ENCODE results near the gene MIB2.
"Not testable (repeated sequence)": the region's sequence is repeated elsewhere in the genome, so short reads cannot be mapped to it uniquely, and the experiment has no call there.

The MIB2 gene

DNA sequence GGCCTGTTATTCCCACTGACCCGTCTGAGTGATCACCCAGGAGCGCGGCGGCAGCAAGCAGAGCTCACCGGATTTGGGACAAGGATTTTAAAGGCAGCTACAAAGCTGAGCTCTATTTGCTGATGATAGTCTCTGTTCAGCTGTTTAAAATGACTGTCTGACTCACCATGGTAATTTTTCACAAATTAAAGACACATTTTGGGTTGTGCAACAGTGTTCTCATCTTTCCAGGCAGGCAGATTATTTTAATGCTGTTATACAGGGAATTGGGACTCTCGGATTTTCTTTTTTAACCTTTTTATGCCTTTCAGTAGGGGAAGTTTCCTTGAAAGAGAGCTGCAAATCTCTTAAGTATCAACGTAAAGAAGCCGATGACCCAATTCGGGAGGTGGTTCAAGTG is 47.1 kb downstream of the MIB2 start:
- H3K4me1 ChIP-seq (ENCODE audit: control extremely low read depth in 1 of 4, control insufficient read depth in 4 of 4, insufficient read depth in 4 of 4, low read length in 3 of 4); H3K4me3 ChIP-seq (ENCODE audit: control insufficient read depth in 1 of 7, extremely low read depth in 1 of 7, insufficient read depth in 4 of 7, low read depth in 2 of 7, low read length in 6 of 7); CTCF ChIA-PET; DNase-seq; H3K9me3 ChIP-seq (ENCODE audit: control extremely low read depth in 1 of 5, control insufficient read depth in 4 of 5, insufficient read depth in 2 of 5, low read depth in 1 of 5, low read length in 4 of 5); H3K27me3 ChIP-seq (replicated peaks in 2 of 5; ENCODE audit: control insufficient read depth in 4 of 5, insufficient read depth in 5 of 5, low read length in 4 of 5); POLR2A ChIA-PET; H3K27ac ChIP-seq (ENCODE audit: insufficient read depth in 1 of 2, low read depth in 1 of 2, low read length in 2 of 2, poor library complexity in 1 of 2, severe bottlenecking in 2 of 2): not testable (repeated sequence)
- H3K36me3 ChIP-seq (ENCODE audit: control insufficient read depth in 4 of 4, insufficient read depth in 4 of 4, low read length in 3 of 4), result peaks cover 0 to 23% (median 15%) of the 10 kb centered on the region in 4 experiments
- WGBS (ENCODE audit: insufficient coverage), result 97% methylated on average over 3 of the region's 9 CpGs

DNA sequence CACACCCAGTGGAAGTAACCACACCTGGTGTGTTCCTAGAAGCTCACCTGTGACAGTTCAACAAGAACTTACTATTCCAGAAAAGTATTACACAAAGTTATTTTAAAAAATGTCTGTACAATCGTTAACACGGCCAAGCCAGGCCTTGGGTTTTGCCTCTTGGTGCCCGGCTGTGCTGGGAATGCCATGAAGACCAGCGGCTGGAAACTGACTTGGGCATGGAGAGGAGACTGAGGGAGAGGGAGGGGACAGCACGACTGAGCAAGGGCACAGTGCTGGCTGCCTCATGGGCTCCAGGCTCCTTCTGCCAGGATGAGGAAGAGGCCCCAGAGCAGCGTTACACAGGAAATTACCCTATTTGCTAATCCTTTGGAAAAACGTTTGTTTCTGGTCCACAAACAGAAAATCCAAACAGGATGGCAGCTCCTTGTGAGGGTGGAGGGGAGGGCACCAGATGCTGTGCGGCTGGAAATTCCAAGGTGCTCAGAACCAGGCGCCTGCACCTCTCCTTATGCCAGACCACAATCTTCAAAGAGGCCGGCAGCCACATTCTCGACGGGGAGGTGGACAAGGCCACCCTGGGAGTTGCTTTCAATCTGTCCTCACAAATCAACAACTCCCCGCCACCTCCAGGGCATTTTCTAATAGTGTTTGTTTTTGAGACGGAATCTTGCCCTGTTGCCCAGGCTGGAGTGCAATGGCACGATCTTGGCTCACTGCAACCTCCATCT is 47.7 kb downstream of the MIB2 start:
- 88% methylated on average over 8 of the region's 15 CpGs for WGBS (ENCODE audit: insufficient coverage)
- H3K27ac ChIP-seq (ENCODE audit: insufficient read depth in 1 of 2, low read depth in 1 of 2, low read length in 2 of 2, poor library complexity in 1 of 2, severe bottlenecking in 2 of 2); H3K9me3 ChIP-seq (ENCODE audit: control extremely low read depth in 1 of 5, control insufficient read depth in 4 of 5, insufficient read depth in 2 of 5, low read depth in 1 of 5, low read length in 4 of 5); CTCF ChIA-PET; POLR2A ChIA-PET; H3K4me1 ChIP-seq (ENCODE audit: control extremely low read depth in 1 of 4, control insufficient read depth in 4 of 4, insufficient read depth in 4 of 4, low read length in 3 of 4); H3K27me3 ChIP-seq (replicated peaks in 2 of 5; ENCODE audit: control insufficient read depth in 4 of 5, insufficient read depth in 5 of 5, low read length in 4 of 5); H3K4me3 ChIP-seq (ENCODE audit: control insufficient read depth in 1 of 7, extremely low read depth in 1 of 7, insufficient read depth in 4 of 7, low read depth in 2 of 7, low read length in 6 of 7); DNase-seq: not testable (repeated sequence)
- H3K36me3 ChIP-seq (ENCODE audit: control insufficient read depth in 4 of 4, insufficient read depth in 4 of 4, low read length in 3 of 4), result peaks cover 0 to 26% (median 16%) of the 10 kb centered on the region in 4 experiments

GRCh38 chr1:1664318-1664717 is 49.0 kb downstream of the MIB2 start:
- CTCF ChIA-PET, POLR2A ChIA-PET: not testable (repeated sequence)

GRCh38 chr1:1664941-1665814 is 49.9 kb downstream of the MIB2 start:
- peaks cover 0 to 44% (median 20%) of the 10 kb centered on the region in 4 experiments for H3K36me3 ChIP-seq (ENCODE audit: control insufficient read depth in 4 of 4, insufficient read depth in 4 of 4, low read length in 3 of 4)
- H3K4me3 ChIP-seq (ENCODE audit: control insufficient read depth in 1 of 7, extremely low read depth in 1 of 7, insufficient read depth in 4 of 7, low read depth in 2 of 7, low read length in 6 of 7), result no peak overlapping the region
- no peaks in the 10 kb centered on the region for H3K27me3 ChIP-seq (replicated peaks in 2 of 5; ENCODE audit: control insufficient read depth in 4 of 5, insufficient read depth in 5 of 5, low read length in 4 of 5)
- 94% methylated on average over 22 of the region's 27 CpGs for WGBS (ENCODE audit: insufficient coverage)
- no peak for DNase-seq
- ChIA-PET CTCF (interaction anchor here (1.1 to 2.1 kb wide), 3 partner anchors 13 to 21 kb away, joined by 5 to 6 read pairs (median 5); no protein-coding TSS in a partner anchor), POLR2A (no interaction called here)
- no peak overlapping the region for H3K27ac ChIP-seq (ENCODE audit: insufficient read depth in 1 of 2, low read depth in 1 of 2, low read length in 2 of 2, poor library complexity in 1 of 2, severe bottlenecking in 2 of 2)
- H3K4me1 ChIP-seq (ENCODE audit: control extremely low read depth in 1 of 4, control insufficient read depth in 4 of 4, insufficient read depth in 4 of 4, low read length in 3 of 4), result no peaks in the 10 kb centered on the region
- H3K9me3 ChIP-seq (ENCODE audit: control extremely low read depth in 1 of 5, control insufficient read depth in 4 of 5, insufficient read depth in 2 of 5, low read depth in 1 of 5, low read length in 4 of 5), result no peaks in the 10 kb centered on the region

More at GRCh38 chr1:1664318-1664717, 49.0 kb downstream of the MIB2 start:
- DNase-seq; H3K27ac ChIP-seq (ENCODE audit: insufficient read depth in 1 of 2, low read depth in 1 of 2, low read length in 2 of 2, poor library complexity in 1 of 2, severe bottlenecking in 2 of 2); H3K9me3 ChIP-seq (ENCODE audit: control extremely low read depth in 1 of 5, control insufficient read depth in 4 of 5, insufficient read depth in 2 of 5, low read depth in 1 of 5, low read length in 4 of 5); H3K4me1 ChIP-seq (ENCODE audit: control extremely low read depth in 1 of 4, control insufficient read depth in 4 of 4, insufficient read depth in 4 of 4, low read length in 3 of 4); H3K4me3 ChIP-seq (ENCODE audit: control insufficient read depth in 1 of 7, extremely low read depth in 1 of 7, insufficient read depth in 4 of 7, low read depth in 2 of 7, low read length in 6 of 7); H3K27me3 ChIP-seq (replicated peaks in 2 of 5; ENCODE audit: control insufficient read depth in 4 of 5, insufficient read depth in 5 of 5, low read length in 4 of 5): not testable (repeated sequence)
- H3K36me3 ChIP-seq (ENCODE audit: control insufficient read depth in 4 of 4, insufficient read depth in 4 of 4, low read length in 3 of 4), result peaks cover 0 to 36% (median 17%) of the 10 kb centered on the region in 4 experiments
- no CpG with 5 or more reads among the region's 11 CpGs for WGBS (ENCODE audit: insufficient coverage)

GRCh38 chr1:1665815-1666251 is 50.5 kb downstream of the MIB2 start:
- no peaks in the 10 kb centered on the region for H3K9me3 ChIP-seq (ENCODE audit: control extremely low read depth in 1 of 5, control insufficient read depth in 4 of 5, insufficient read depth in 2 of 5, low read depth in 1 of 5, low read length in 4 of 5)
- ChIA-PET CTCF (interaction anchor here (1.0 to 2.1 kb wide), 4 partner anchors 12 to 20 kb away, joined by 4 to 6 read pairs (median 5); no protein-coding TSS in a partner anchor), POLR2A (no interaction called here)
- 94% methylated on average over 19 of the region's 25 CpGs for WGBS (ENCODE audit: insufficient coverage)
- H3K4me1 ChIP-seq (ENCODE audit: control extremely low read depth in 1 of 4, control insufficient read depth in 4 of 4, insufficient read depth in 4 of 4, low read length in 3 of 4), result no peaks in the 10 kb centered on the region
- peak in 2 of 3 donors; percentile 13 to 21 for DNase-seq
- no peak overlapping the region for H3K4me3 ChIP-seq (ENCODE audit: control insufficient read depth in 1 of 7, extremely low read depth in 1 of 7, insufficient read depth in 4 of 7, low read depth in 2 of 7, low read length in 6 of 7)
- H3K36me3 ChIP-seq (ENCODE audit: control insufficient read depth in 4 of 4, insufficient read depth in 4 of 4, low read length in 3 of 4), result peaks cover 0 to 48% (median 21%) of the 10 kb centered on the region in 4 experiments
- H3K27me3 ChIP-seq (replicated peaks in 2 of 5; ENCODE audit: control insufficient read depth in 4 of 5, insufficient read depth in 5 of 5, low read length in 4 of 5), result no peaks in the 10 kb centered on the region
- no peak overlapping the region for H3K27ac ChIP-seq (ENCODE audit: insufficient read depth in 1 of 2, low read depth in 1 of 2, low read length in 2 of 2, poor library complexity in 1 of 2, severe bottlenecking in 2 of 2)

DNA sequence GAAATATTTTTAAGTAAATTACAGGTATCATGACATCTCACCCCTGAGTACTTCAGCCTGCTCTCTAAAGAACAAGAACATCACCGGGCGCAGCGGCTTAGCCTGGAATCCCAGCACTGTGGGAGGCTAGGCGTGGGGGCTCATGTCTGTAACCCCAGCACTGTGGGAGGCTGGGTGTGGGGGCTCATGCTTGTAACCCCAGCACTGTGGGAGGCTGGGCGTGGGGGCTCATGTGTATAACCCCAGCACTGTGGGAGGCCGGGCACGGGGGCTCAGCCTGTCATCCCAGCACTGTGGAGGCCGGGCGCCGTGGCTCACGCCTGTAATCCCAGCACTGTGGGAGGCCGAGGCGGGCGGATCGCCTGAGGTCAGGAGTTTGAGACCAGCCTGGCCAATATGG is 51.2 kb downstream of the MIB2 start:
- DNase-seq, result no peak
- Histone ChIP-seq H3K4me1 (ENCODE audit: control extremely low read depth in 1 of 4, control insufficient read depth in 4 of 4, insufficient read depth in 4 of 4, low read length in 3 of 4) (no peaks in the 10 kb centered on the region), H3K36me3 (ENCODE audit: control insufficient read depth in 4 of 4, insufficient read depth in 4 of 4, low read length in 3 of 4) (peaks cover 0 to 55% (median 26%) of the 10 kb centered on the region in 4 experiments), H3K4me3 (ENCODE audit: control insufficient read depth in 1 of 7, extremely low read depth in 1 of 7, insufficient read depth in 4 of 7, low read depth in 2 of 7, low read length in 6 of 7) (no peak overlapping the region), H3K27me3 (replicated peaks in 2 of 5; ENCODE audit: control insufficient read depth in 4 of 5, insufficient read depth in 5 of 5, low read length in 4 of 5) (no peaks in the 10 kb centered on the region), H3K27ac (ENCODE audit: insufficient read depth in 1 of 2, low read depth in 1 of 2, low read length in 2 of 2, poor library complexity in 1 of 2, severe bottlenecking in 2 of 2) (no peak overlapping the region), H3K9me3 (ENCODE audit: control extremely low read depth in 1 of 5, control insufficient read depth in 4 of 5, insufficient read depth in 2 of 5, low read depth in 1 of 5, low read length in 4 of 5) (no peaks in the 10 kb centered on the region)
- POLR2A ChIA-PET, result no interaction called here
- 96% methylated on average over 15 of the region's 15 CpGs for WGBS (ENCODE audit: insufficient coverage)
- CTCF ChIA-PET, result interaction anchor here (1.0 to 2.1 kb wide), 4 partner anchors 12 to 19 kb away, joined by 4 to 6 read pairs (median 5); no protein-coding TSS in a partner anchor
